HepG2 (cell line): Measurements from ENCODE around the gene NEU4. TPM values are rescaled to one million over a fixed set of nuclear protein-coding genes. Genes with fewer than 3 reads are reported as not detected.

Experiments
- ATAC-seq: fragments of 200-7000 bp; cut with Tn5 transposase; 3 replicates; pipeline ENCODE4 v1.9.1; 2020; ENCODE audit warnings: mild to moderate bottlenecking, moderate library complexity
- BruUV-seq: library from RNA; stranded (reverse); fragments of 400-500 nt; replicated peaks from 2 replicates; lab custom pipeline; 2021; lab: Mats Ljungman, UMichigan
- CTCF ChIA-PET: fragments of 300-600 bp; formaldehyde crosslinking; extraction: SDS; loops from one replicate; lab custom pipeline; 2021; ENCODE audit warnings: low total read pairs, inconsistent platforms, low intra/inter-chr PET ratio; lab: Yijun Ruan, JAX
- POLR2A ChIA-PET: fragments of 350-600 bp; sonication (Branson Sonifier 250); formaldehyde crosslinking; loops from one replicate; lab custom pipeline; 2020; ENCODE audit warnings: antibody characterized with exemption, inconsistent platforms; lab: Yijun Ruan, JAX
- DNase-seq: peaks from one replicate; pipeline ENCODE4 v3.0.0-alpha.2; 2015; ENCODE audit warnings: low spot score
- FAIRE-seq: peaks from 3 replicates; lab custom pipeline; 2011; peaks lifted over from hg19 to GRCh38; lab: Jason Lieb, UNC
- H2AFZ ChIP-seq: one replicate; pipeline ENCODE4 v1.6.1; 2011; ENCODE audit warnings: low read length, inconsistent platforms
- H3K27ac ChIP-seq: fragments of 300-600 bp; 3 replicates; pipeline ENCODE4 v1.8.0; 2011; ENCODE audit warnings: mixed run types, mild to moderate bottlenecking, mixed read lengths, low read length, inconsistent platforms; ENCODE audit not compliant: insufficient read depth; ENCODE audit errors: extremely low read length
- H3K27me3 ChIP-seq, 2 experiments: fragments of 200-600 bp in 1 of 2; 2 replicates in 1 of 2; 3 replicates in 1 of 2; pipeline versions ENCODE4 v1.6.0 to v1.8.0; 2011; ENCODE audit warnings: low read length in 2 of 2, mild to moderate bottlenecking in 2 of 2, moderate library complexity in 2 of 2, inconsistent platforms in 1 of 2; ENCODE audit not compliant: insufficient read depth in 2 of 2, control insufficient read depth in 1 of 2
- H3K36me3 ChIP-seq, 2 experiments: fragments of 200-600 bp in 1 of 2; replicated peaks in 1 of 2; 2 replicates in 1 of 2; 3 replicates in 1 of 2; pipeline versions ENCODE4 v1.5.1 to v1.8.0; 2011; ENCODE audit warnings: low read length in 2 of 2, inconsistent platforms in 1 of 2; ENCODE audit not compliant: insufficient read depth in 2 of 2, control insufficient read depth in 1 of 2
- H3K4me1 ChIP-seq: 2 replicates; pipeline ENCODE4 v1.5.1; 2012; ENCODE audit warnings: low read length, inconsistent platforms; ENCODE audit not compliant: insufficient read depth
- H3K4me2 ChIP-seq: 2 replicates; pipeline ENCODE4 v1.6.0; 2011; ENCODE audit warnings: low read depth, low read length, inconsistent platforms
- H3K4me3 ChIP-seq, 3 experiments: fragments of 200-600 bp in 1 of 3; sonication (generic), shearing (Covaris generic) in 1 of 3; replicated peaks in 1 of 3; 2 replicates each; pipeline ENCODE4 v1.5.1; 2011 to 2016; ENCODE audit warnings: low read length in 3 of 3, inconsistent platforms in 2 of 3, low read depth in 2 of 3, mild to moderate bottlenecking in 2 of 3, control low read depth in 1 of 3, mixed read lengths in 1 of 3; ENCODE audit not compliant: insufficient read depth in 1 of 3
- H3K79me2 ChIP-seq: one replicate; pipeline ENCODE4 v1.6.1; 2011; ENCODE audit warnings: low read length, inconsistent platforms; ENCODE audit not compliant: insufficient read depth
- H3K9ac ChIP-seq: 2 replicates; pipeline ENCODE4 v1.6.0; 2011; ENCODE audit warnings: mild to moderate bottlenecking, low read depth, low read length, inconsistent platforms; ENCODE audit not compliant: insufficient read depth
- H3K9me3 ChIP-seq: 2 replicates; pipeline ENCODE4 v1.5.1; 2012; ENCODE audit warnings: mild to moderate bottlenecking, low read length
- H4K20me1 ChIP-seq: 2 replicates; pipeline ENCODE4 v1.6.0; 2011; ENCODE audit warnings: inconsistent platforms, mild to moderate bottlenecking, low read length, moderate library complexity; ENCODE audit not compliant: insufficient read depth
- AFF4 ChIP-seq: sonication (generic); formaldehyde crosslinking; IDR thresholded peaks from 2 replicates; pipeline ENCODE4 v1.4.0; 2020; ENCODE audit warnings: missing genetic modification reagents
- ATRX ChIP-seq: sonication (generic); formaldehyde crosslinking; IDR thresholded peaks from 2 replicates; pipeline ENCODE4 v1.4.0; 2020; ENCODE audit warnings: missing genetic modification reagents, borderline replicate concordance
- CHD2 ChIP-seq: IDR thresholded peaks from 2 replicates; pipeline ENCODE4 v1.6.1; 2011; ENCODE audit warnings: low read depth, low read length, improper control_type of control experiment
- GATAD2A ChIP-seq: IDR thresholded peaks from 2 replicates; pipeline ENCODE4 v1.6.1; 2016
- HIC2 ChIP-seq: sonication (generic); formaldehyde crosslinking; IDR thresholded peaks from 2 replicates; pipeline ENCODE4 v1.9.0; 2022; ENCODE audit warnings: low read depth, missing genetic modification reagents
- KLF9 ChIP-seq: IDR thresholded peaks from 2 replicates; pipeline ENCODE4 v1.6.1; 2016; ENCODE audit warnings: low read depth
- PRMT3 ChIP-seq: sonication (generic); formaldehyde crosslinking; IDR thresholded peaks from 2 replicates; pipeline ENCODE4 v1.8.1; 2022; ENCODE audit warnings: low read depth, mild to moderate bottlenecking, moderate library complexity, missing genetic modification reagents, borderline replicate concordance
- SCMH1 ChIP-seq: sonication (generic); formaldehyde crosslinking; IDR thresholded peaks from 2 replicates; pipeline ENCODE4 v1.9.0; 2021; ENCODE audit warnings: missing genetic modification reagents, mild to moderate bottlenecking, borderline replicate concordance
- ZBTB39 ChIP-seq: sonication (generic); formaldehyde crosslinking; IDR thresholded peaks from 2 replicates; pipeline ENCODE4 v1.5.0; 2020; ENCODE audit warnings: missing genetic modification reagents
- ZFP36L2 ChIP-seq: sonication (generic); formaldehyde crosslinking; IDR thresholded peaks from 2 replicates; pipeline ENCODE4 v1.4.0; 2020; ENCODE audit warnings: missing genetic modification reagents
- ZNF121 ChIP-seq: sonication (generic); formaldehyde crosslinking; IDR thresholded peaks from 2 replicates; pipeline ENCODE4 v1.5.0; 2020; ENCODE audit warnings: mild to moderate bottlenecking, missing genetic modification reagents
- ZNF414 ChIP-seq: sonication (generic); formaldehyde crosslinking; IDR thresholded peaks from 2 replicates; pipeline ENCODE4 v1.5.0; 2020; ENCODE audit warnings: missing genetic modification reagents
- ZNF761 ChIP-seq: sonication (generic); formaldehyde crosslinking; conservative IDR thresholded peaks from 2 replicates; pipeline ENCODE4 v1.4.0; 2020; ENCODE audit warnings: mild to moderate bottlenecking, missing genetic modification reagents
- ZUFSP ChIP-seq: sonication (generic); formaldehyde crosslinking; IDR thresholded peaks from 2 replicates; pipeline ENCODE4 v1.9.0; 2021; ENCODE audit warnings: missing genetic modification reagents, mild to moderate bottlenecking, borderline replicate concordance
- WGBS: methylation state at CpG from one replicate; pipeline ENCODE4 v1.1.6; 2017; ENCODE audit warnings: low lambda C conversion rate; 5-methylcytosine and 5-hydroxymethylcytosine counted together
- in situ Hi-C: cut with HindIII; loops from 2 replicates; pipeline ENCODE4 v1.10.0; 2017; ENCODE audit warnings: low pct_unique_long_range_greater_than_20kb; ENCODE audit not compliant: extremely low pct_ligation_motif_present
- intact Hi-C: fragments of 100-400 bp; cut with micrococcal nuclease; formaldehyde crosslinking; loops from one replicate; pipeline ENCODE4 v1.10.0; 2022; ENCODE audit not compliant: unreplicated experiment
- polyA plus RNA-seq, 8 experiments: library from polyadenylated mRNA; depleted of rRNA in 3 of 8; stranded (reverse) in 7 of 8; unstranded in 1 of 8; fragments of >200 nt; fragmentation: Illumina TruSeq in 4 of 8; extraction: Trizol in 4 of 8; gene quantifications; 2 replicates each; pipeline versions ENCODE4 v1.2.1 to v1.2.3, GENCODE V29; 2011 to 2016; ENCODE audit warnings: low read depth in 4 of 8, missing spikeins in 1 of 8, mixed read lengths in 1 of 8; ENCODE audit not compliant: insufficient read depth in 1 of 8
- total RNA-seq, 5 experiments: library from RNA; depleted of rRNA; stranded (reverse); fragments of >200 nt; fragmentation: Illumina TruSeq; extraction: Trizol; gene quantifications; 2 replicates each; pipeline ENCODE4 v1.2.3, GENCODE V29; 2016; ENCODE audit warnings: low read depth in 1 of 5

NEU4 gene
- total and polyA plus RNA-seq, 2 of the 13 experiments (the other 11 are each of a cell fraction or from before 2014, with no cell fraction given), result 53.5 to 107 TPM

GRCh38 chr2:241780939-241781569 lies 27.9 kb upstream of the NEU4 start:
- CTCF ChIA-PET, result no interaction called here
- no peak for TF ChIP-seq CHD2
- no peak for TF ChIP-seq ZNF761 (CRISPR knock-in tag)
- no peak for TF ChIP-seq GATAD2A (CRISPR knock-in tag)
- no peak for TF ChIP-seq ZUFSP
- TF ChIP-seq SCMH1 (CRISPR knock-in tag), result no peak
- no peak for TF ChIP-seq ZNF414 (CRISPR knock-in tag)
- TF ChIP-seq KLF9 (CRISPR knock-in tag), result no peak
- no peak for TF ChIP-seq PRMT3 (CRISPR knock-in tag)
- TF ChIP-seq HIC2 (CRISPR knock-in tag), result no peak
- no peak for TF ChIP-seq ZBTB39 (CRISPR knock-in tag)
- TF ChIP-seq ATRX (CRISPR knock-in tag), result no peak
- TF ChIP-seq AFF4 (CRISPR knock-in tag), result no peak
- TF ChIP-seq ZNF121, result no peak
- no peak for TF ChIP-seq ZFP36L2 (CRISPR knock-in tag)

More at GRCh38 chr2:241780939-241781569, 27.9 kb upstream of the NEU4 start:
- Histone ChIP-seq H3K36me3 (no peaks in the 10 kb centered on the region), H4K20me1 (no peaks in the 10 kb centered on the region), H3K79me2 (no peaks in the 10 kb centered on the region), H3K27ac (no peak overlapping the region), H3K9ac (no peak overlapping the region), H3K4me1 (peaks cover 27% of the 10 kb centered on the region), H3K27me3 (no peaks in the 10 kb centered on the region), H3K9me3 (peaks cover 15% of the 10 kb centered on the region), H2AFZ (no peak overlapping the region), H3K4me2 (no peak overlapping the region), H3K4me3 (no peak overlapping the region)
- DNase-seq (no peak), FAIRE-seq (no peak), ATAC-seq (no peak)
- intact Hi-C loops, result no loop called here
- BruUV-seq, result no TSS peak
- POLR2A ChIA-PET, result interaction anchor here (12.8 kb wide), 1 partner anchor 8 kb away, joined by 100 read pairs; no protein-coding TSS in a partner anchor
- in situ Hi-C loops, result no loop called here
- WGBS, result 84% methylated on average over 5 of the region's 5 CpGs
